GM18873 (cell line): ENCODE results near the gene HIPK2.

Experiments
- ATAC-seq: cut with Tn5 transposase; IDR thresholded peaks from one replicate; pipeline ENCODE4 v1.9.1; 2021; ENCODE audit warnings: mild to moderate bottlenecking, moderate library complexity, moderate number of reproducible peaks; ENCODE audit not compliant: unreplicated experiment, low FRiP score

The HIPK2 gene

GRCh38 chr7:139658908-139659675 lies 118.7 kb downstream of the HIPK2 start:
- no peak for ATAC-seq

DNA sequence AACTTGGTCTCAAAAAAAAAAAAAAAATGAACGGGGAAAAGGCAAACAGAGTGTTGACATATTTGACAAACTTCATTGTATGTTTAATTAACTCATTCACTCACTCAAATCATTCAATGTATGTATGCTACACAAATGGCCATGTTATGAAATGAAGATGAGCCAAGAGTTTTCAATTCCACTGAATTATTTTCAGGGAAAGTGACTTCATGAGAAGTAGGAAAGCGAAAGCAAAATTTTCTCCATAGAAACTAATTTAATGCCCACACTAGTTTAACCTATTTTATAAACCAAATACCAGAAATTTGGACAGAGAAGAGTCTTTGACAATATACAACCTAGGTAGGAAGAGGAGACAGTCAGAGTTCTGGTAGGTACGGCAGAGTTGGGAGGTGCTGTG lies 119.5 kb downstream of the HIPK2 start:
- no peak for ATAC-seq

DNA sequence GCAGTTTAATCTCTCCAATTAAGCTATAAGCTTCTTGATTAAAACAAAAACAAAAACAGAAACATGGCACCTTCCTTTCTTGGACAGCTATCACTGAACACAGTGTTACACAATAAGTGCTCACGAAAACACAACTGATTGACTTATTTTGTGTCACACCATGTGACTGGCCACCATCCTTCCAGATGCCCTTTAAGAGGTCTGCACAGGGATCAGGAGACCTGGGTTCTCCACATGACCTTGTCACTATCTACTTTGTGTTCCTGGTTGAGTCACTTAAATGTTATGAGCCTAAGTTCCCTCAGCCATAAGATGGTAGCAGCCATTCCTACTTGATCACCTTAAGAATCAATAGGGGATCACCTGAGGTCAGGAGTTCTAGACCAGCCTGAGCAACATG lies 120.1 kb downstream of the HIPK2 start:
- ATAC-seq: no peak

- no peak for ATAC-seq
These were observed 121.4 kb downstream of the HIPK2 start for GRCh38 chr7:139656387-139656786.

- no peak for ATAC-seq
These were observed 122.5 kb downstream of the HIPK2 start for GRCh38 chr7:139655305-139655704.

GRCh38 chr7:139654276-139655181 lies 123.3 kb downstream of the HIPK2 start:
- ATAC-seq: no peak

DNA sequence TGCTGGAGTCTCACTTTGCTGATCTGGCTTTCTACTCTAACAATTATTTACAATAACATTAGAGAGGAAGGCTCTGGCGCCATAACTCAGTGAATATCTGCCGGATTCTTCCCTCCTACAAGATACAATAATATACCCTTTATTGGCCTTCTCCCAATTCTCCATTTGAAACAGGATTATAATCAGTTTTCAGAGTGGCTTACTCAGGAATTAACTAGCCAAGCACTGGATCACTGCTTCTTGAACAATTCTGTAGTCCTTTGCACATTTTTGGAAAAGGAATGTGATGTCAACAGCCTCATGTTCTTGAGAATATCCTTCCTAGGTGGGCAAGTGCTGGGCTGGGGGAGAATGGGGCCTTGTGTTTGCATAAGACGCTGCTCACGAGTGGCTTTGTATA lies 125.9 kb downstream of the HIPK2 start:
- no peak for ATAC-seq

DNA sequence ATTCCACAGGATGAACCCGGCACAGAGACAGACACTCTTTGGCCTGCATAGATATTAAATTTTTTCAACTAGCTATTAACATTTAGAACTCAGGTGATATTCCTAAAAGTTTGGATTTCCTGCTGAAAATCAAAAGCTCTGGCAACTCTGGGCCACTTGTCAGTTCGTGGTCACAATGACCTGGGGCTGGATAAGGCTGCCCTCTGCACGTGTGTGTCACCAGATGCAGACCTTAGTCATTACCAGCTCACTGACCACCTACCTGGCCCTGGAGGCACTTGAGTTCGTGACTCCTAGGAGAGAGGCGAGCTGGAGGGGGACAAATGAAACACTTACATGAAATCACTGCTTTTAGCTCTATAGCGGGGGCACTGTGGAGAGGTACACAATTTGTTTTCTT lies 126.5 kb downstream of the HIPK2 start:
- ATAC-seq: no peak

- ATAC-seq: no peak
These were observed 127.2 kb downstream of the HIPK2 start for GRCh38 chr7:139650429-139651100.

- peak; percentile 84 for ATAC-seq
These were observed 128.8 kb downstream of the HIPK2 start for GRCh38 chr7:139648941-139649425.

DNA sequence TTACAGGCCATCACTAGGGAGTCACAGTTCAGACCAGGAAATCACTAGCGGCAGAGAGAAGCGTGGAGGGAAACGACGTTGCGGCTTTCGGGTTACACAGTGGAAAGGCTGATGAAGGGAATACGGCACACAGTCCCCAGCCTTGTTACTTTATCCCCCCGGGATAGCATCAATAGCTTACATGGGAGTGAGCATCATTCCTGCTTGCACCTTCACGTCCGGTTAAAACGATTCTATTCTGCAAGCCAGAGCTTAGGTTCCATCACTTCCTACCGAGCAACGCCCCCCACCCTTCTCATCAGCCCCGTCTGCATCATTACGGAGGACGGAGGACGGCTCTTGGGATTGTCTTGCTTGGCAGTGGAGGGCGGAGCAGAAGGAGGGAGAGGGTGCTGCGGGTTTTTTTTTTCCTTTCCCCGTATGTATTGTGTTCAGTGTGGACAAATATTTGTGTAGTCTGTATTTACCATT lies 129.4 kb downstream of the HIPK2 start:
- no peak for ATAC-seq

DNA sequence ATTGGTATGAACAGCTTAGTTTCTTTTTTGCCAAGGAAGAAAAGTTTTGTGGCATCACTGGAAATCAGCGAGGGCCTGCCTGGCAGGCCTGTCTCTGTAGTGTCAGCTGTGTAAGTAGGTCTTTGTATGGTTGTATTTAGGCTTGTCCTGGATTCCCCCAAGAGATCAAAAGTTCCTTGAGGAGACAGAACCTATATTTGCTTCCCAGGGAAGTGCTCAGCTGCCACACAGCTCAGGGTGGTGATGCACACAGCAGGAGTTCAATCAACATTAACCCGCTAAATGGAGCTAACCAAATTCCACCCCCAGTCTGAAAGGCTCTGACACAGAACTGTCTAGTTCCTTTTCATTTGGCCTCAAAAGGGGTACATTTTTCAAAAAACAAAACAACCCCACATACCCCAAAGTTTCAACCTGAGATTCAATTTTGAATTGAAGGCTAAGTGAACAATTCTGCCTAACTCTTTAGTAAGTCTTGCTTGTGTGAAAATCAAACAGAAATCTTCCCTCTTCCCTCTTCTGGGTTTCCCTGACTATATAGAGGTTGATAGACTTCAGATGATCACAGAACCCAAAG lies 129.9 kb downstream of the HIPK2 start:
- no peak for ATAC-seq

DNA sequence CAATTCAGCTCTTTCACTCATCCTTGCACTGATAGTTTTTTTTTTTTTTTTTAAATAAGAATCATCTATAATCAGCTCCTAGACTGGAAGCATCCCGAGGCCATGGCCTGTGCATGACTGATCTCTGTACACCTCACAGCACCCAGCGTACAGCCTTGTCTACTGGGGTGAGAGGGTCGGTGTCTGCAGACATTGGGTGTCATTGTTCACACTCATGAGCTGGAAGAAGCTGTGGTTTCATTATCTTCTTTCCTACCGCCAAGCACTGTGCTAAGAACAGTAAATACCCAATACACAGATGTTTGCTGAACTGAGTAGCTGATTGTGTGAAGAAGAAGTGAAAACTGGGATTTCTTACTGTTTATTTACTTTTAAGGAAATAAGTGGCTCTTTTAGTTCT lies 130.7 kb downstream of the HIPK2 start:
- no peak for ATAC-seq

- ATAC-seq: no peak
These were observed 131.2 kb downstream of the HIPK2 start for GRCh38 chr7:139646566-139646965.

GRCh38 chr7:139645572-139646523 lies 131.9 kb downstream of the HIPK2 start:
- no peak for ATAC-seq

GRCh38 chr7:139643951-139644585 lies 133.7 kb downstream of the HIPK2 start:
- no peak for ATAC-seq

GRCh38 chr7:139642283-139642682 lies 135.5 kb downstream of the HIPK2 start:
- ATAC-seq: no peak

DNA sequence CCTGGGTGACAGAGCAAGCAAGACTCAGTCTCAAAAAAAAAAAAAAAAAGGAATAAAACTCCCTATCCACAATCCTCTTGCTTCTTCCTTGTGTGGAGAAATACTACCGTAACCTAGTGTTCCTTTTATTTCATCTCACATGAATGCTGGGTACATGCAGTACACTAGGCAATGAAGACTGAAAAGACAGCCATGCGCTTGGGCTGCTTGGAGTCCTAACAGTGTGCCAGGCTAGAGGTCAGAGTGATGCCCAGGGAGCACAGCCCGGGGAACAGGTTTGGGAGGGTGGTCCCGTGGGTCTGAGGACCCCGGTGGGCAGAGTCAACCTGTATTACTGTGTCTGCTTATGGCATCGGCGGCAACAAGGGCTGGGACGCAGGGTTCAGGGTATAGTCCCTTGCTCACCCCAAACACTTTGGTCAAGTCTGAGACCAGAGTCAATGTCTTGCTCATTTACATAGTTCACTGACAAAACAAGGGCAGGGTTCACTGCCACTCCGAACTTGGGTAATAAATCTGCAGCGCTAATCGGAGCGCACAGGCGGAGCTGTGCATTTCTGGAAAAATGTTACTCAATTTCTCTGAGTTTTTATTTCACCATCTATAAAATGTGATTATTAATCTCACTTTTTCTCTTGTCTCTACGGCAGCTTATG lies 136.3 kb downstream of the HIPK2 start:
- no peak for ATAC-seq
